Nephron (organoid): ENCODE data around the gene MATN4.

Source experiments
- H3K27ac Mint-ChIP-seq, 3 experiments: 2 replicates each; pipeline ENCODE4 v1.8.0; 2020; ENCODE audit warnings: mixed read lengths in 3 of 3, mild to moderate bottlenecking in 2 of 3, moderate library complexity in 1 of 3
- H3K27me3 Mint-ChIP-seq: 2 replicates; pipeline ENCODE4 v1.8.0; 2021; ENCODE audit warnings: low read depth, mild to moderate bottlenecking, moderate library complexity, mixed read lengths
- H3K36me3 Mint-ChIP-seq: 2 replicates; pipeline ENCODE4 v1.8.0; 2020; ENCODE audit warnings: low read depth, mixed read lengths
- H3K4me1 Mint-ChIP-seq: 2 replicates; pipeline ENCODE4 v1.8.0; 2020; ENCODE audit warnings: mixed read lengths
- H3K4me3 Mint-ChIP-seq, 3 experiments: 2 replicates each; pipeline ENCODE4 v1.8.0; 2020; ENCODE audit warnings: mild to moderate bottlenecking in 3 of 3, mixed read lengths in 3 of 3, moderate library complexity in 2 of 3
- H3K9me3 Mint-ChIP-seq: 2 replicates; pipeline ENCODE4 v1.8.0; 2020; ENCODE audit warnings: mixed read lengths
- TF ChIP-seq, protein P1 (sequence below), 3 experiments: fragments of 200-600 bp; sonication (generic); IDR thresholded peaks; one replicate each; pipeline ENCODE4 v1.5.0; 2021; ENCODE audit warnings: antibody characterized with exemption in 3 of 3; ENCODE audit not compliant: unreplicated experiment in 3 of 3

The MATN4 gene

DNA sequence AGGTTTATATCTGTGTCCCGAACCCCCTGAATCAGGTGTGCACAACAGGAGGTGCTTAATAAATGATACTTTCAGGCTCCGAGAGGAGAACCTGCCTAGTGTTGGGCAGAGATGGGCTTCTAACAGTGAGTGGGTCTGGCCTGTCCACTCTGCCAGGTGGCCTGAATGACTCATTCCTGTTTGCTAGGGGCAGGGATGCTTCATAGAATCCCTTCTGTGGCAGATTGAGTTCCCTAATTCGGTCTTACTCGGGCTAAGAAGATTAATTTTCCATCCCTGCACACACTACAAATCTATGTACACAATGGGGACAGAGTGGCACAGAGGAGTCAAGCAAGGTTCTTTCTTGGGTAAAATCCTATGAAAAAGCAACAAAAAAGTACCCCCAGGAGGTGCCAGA is 20.4 kb upstream of the MATN4 start:
- TF ChIP-seq, protein P1, sequence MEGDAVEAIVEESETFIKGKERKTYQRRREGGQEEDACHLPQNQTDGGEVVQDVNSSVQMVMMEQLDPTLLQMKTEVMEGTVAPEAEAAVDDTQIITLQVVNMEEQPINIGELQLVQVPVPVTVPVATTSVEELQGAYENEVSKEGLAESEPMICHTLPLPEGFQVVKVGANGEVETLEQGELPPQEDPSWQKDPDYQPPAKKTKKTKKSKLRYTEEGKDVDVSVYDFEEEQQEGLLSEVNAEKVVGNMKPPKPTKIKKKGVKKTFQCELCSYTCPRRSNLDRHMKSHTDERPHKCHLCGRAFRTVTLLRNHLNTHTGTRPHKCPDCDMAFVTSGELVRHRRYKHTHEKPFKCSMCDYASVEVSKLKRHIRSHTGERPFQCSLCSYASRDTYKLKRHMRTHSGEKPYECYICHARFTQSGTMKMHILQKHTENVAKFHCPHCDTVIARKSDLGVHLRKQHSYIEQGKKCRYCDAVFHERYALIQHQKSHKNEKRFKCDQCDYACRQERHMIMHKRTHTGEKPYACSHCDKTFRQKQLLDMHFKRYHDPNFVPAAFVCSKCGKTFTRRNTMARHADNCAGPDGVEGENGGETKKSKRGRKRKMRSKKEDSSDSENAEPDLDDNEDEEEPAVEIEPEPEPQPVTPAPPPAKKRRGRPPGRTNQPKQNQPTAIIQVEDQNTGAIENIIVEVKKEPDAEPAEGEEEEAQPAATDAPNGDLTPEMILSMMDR (IDR thresholded peaks at IDR 0.05; ENCODE audit: unreplicated experiment in 3 of 3) = no peak
- Mint-ChIP-seq H3K9me3 (no peaks in the 10 kb centered on the region), H3K36me3 (peaks cover 26% of the 10 kb centered on the region), H3K27ac (no peak overlapping the region), H3K4me3 (no peak overlapping the region), H3K4me1 (no peaks in the 10 kb centered on the region), H3K27me3 (no peaks in the 10 kb centered on the region)

DNA sequence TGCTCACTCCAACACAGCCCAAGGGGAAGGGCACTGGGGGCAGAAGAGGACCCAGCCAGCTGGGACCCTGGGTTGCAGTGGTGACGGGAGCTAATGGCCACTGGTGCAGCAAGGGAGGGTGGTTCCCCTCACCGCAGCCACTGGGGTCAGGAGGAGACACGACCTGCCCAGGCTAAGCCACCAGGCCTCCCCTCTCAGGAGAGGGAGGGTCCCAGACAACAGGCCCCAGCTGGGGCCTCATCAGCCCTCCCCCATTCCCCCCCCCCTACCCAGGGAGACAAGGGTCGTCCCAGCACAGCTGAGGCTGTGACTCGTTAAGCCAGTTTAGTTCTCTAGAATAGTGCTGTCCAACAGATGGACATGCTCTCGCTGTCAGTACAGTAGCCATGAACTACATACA is 17.3 kb upstream of the MATN4 start:
- TF ChIP-seq, protein P1 (IDR thresholded peaks at IDR 0.05; ENCODE audit: unreplicated experiment in 3 of 3) = no peak
- no peaks in the 10 kb centered on the region for H3K27me3 Mint-ChIP-seq
- no peak overlapping the region for H3K4me3 Mint-ChIP-seq
- no peaks in the 10 kb centered on the region for H3K9me3 Mint-ChIP-seq
- peak overlapping the region in 2 of 3 experiments; percentile 17 to 72 for H3K27ac Mint-ChIP-seq
- H3K4me1 Mint-ChIP-seq = no peaks in the 10 kb centered on the region
- H3K36me3 Mint-ChIP-seq = peaks cover 16% of the 10 kb centered on the region

DNA sequence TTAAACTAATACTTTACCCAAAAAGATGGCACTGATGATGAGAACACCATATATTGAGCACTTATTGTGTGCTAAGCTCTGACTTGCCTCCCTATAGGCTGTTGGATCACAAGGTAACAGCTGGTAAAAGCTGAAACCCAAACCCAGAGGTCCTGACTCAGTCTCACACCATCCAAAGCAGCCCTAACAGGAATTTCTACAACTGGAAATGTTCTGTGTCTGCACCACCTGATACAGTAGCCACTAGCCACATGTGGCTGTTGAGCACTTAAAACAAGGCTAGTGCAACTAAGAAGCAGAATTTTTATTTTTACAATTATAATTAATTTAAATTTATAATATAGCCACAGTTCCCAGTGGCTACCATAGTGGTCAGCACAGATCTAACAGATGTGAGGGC is 15.6 kb upstream of the MATN4 start:
- Mint-ChIP-seq H3K36me3 (peaks cover 8% of the 10 kb centered on the region), H3K4me3 (no peak overlapping the region), H3K27me3 (no peaks in the 10 kb centered on the region), H3K27ac (no peak overlapping the region), H3K4me1 (no peaks in the 10 kb centered on the region), H3K9me3 (no peaks in the 10 kb centered on the region)
- TF ChIP-seq, protein P1 (IDR thresholded peaks at IDR 0.05; ENCODE audit: unreplicated experiment in 3 of 3) = no peak

DNA sequence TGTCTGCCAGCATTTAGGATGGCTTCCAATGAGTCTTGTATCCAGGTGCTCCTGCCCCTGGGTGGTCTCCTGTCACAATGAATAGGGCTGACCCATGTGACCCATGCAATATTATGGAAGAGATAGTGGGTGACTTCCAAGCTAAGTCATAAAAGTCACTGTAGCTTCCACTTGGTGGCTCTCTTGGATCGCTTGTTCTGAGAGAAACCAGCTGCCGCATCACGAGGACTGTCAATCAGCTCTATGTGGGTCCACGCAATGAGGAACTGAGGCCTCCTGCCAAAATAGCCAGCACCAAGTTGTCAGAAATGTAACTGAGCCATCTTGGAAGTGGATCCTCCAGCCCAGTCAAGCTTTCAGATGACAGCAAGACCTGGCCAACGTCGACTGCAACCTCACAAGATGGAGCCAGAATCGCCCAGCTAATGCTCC is 14.9 kb upstream of the MATN4 start:
- Mint-ChIP-seq H3K9me3 (no peaks in the 10 kb centered on the region), H3K4me1 (no peaks in the 10 kb centered on the region), H3K4me3 (no peak overlapping the region), H3K27me3 (no peaks in the 10 kb centered on the region), H3K36me3 (peaks cover 8% of the 10 kb centered on the region), H3K27ac (no peak overlapping the region)
- TF ChIP-seq, protein P1 (IDR thresholded peaks at IDR 0.05; ENCODE audit: unreplicated experiment in 3 of 3) = peak in 1 of 3 experiments; percentile 19

DNA sequence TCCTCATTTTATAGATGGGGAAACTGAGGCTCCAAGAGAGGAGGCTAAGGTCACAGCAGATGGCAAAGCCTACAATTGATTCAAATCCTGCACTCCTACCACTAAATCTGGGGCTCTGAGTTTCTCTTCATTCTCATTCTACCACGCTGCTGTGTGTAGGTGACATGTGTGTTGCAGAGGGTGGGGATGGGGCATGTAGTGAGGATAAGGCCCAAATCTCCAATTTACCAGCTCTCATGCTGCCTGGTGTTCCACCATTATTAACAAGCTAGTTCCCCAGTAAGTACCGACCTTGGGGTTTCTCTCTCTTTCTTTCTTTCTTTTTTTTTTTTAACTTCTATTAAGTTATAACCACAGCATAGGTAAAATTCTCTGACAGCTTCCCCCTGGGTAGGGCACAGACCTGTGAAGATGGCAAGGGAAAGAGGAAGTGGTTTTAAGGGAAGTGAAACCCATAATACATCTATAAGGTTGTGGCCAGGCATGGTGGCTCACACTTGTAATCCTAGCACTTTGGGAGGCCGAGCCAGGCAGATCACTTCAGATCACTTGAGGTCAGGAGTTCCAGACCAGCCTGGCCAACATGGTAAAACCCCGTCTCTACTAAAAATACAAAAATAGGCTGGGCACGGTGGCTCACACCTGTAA is 13.0 kb upstream of the MATN4 start:
- H3K4me3 Mint-ChIP-seq = no peak overlapping the region
- TF ChIP-seq, protein P1 (IDR thresholded peaks at IDR 0.05; ENCODE audit: unreplicated experiment in 3 of 3) = no peak
- H3K9me3 Mint-ChIP-seq = no peaks in the 10 kb centered on the region
- no peaks in the 10 kb centered on the region for H3K4me1 Mint-ChIP-seq
- H3K27ac Mint-ChIP-seq = no peak overlapping the region
- H3K36me3 Mint-ChIP-seq = no peaks in the 10 kb centered on the region
- no peaks in the 10 kb centered on the region for H3K27me3 Mint-ChIP-seq

DNA sequence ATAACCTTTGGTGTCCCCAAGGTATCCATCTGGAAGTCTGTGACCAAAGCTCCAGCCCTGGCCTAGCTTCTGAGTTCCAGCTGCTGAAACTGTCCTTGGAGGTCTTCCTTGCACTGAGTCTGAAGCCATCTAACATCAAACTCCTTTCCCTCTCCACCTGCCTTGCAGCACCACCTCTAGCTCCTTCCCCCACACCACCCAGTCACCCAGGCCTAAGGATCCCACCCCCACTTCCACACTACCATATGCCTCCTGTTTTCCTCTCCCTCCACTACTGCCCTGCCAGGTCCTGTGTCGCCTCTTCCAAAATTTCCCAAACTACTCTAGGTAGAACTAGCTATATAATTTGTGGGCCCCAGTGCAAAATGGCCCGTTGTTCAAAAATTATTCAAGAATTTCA is 10.8 kb upstream of the MATN4 start:
- Mint-ChIP-seq H3K4me3 (no peak overlapping the region), H3K4me1 (no peaks in the 10 kb centered on the region), H3K9me3 (no peaks in the 10 kb centered on the region), H3K27ac (no peak overlapping the region), H3K27me3 (peaks cover 4% of the 10 kb centered on the region), H3K36me3 (no peaks in the 10 kb centered on the region)
- TF ChIP-seq, protein P1 (IDR thresholded peaks at IDR 0.05; ENCODE audit: unreplicated experiment in 3 of 3) = no peak
